SK-N-SH (cell line): ENCODE measurements around the gene TWNK. TPM values are rescaled to one million over a fixed set of nuclear protein-coding genes. Genes with fewer than 3 reads are reported as not detected.

Source experiments
- CTCF ChIA-PET: fragments of 300-600, 350-600 bp; formaldehyde crosslinking; extraction: SDS; loops from one replicate; lab custom pipeline; 2021; lab: Yijun Ruan, JAX
- POLR2A ChIA-PET: fragments of 350-600 bp; sonication (Branson Sonifier 250); formaldehyde crosslinking; extraction: SDS; loops from one replicate; lab custom pipeline; 2020; ENCODE audit warnings: antibody characterized with exemption, inconsistent platforms; lab: Yijun Ruan, JAX
- DNase-seq: peaks from one replicate; pipeline ENCODE4 v3.0.0; 2012
- H2AFZ ChIP-seq: fragments of 200-600 bp; sonication (generic); 2 replicates; pipeline ENCODE4 v1.8.1; 2016; ENCODE audit warnings: antibody characterized with exemption, mild to moderate bottlenecking, low read depth
- H3F3A ChIP-seq: fragments of 200-600 bp; sonication (generic); replicated peaks from 2 replicates; pipeline ENCODE3; 2016; ENCODE audit warnings: antibody characterized with exemption, mild to moderate bottlenecking; ENCODE audit not compliant: insufficient read depth
- H3K27ac ChIP-seq, 2 experiments: fragments of 200-500 bp in 1 of 2; fragments of 200-600 bp in 1 of 2; sonication (Bioruptor generic) in 1 of 2; sonication (generic), shearing (Covaris generic) in 1 of 2; 2 replicates each; pipeline versions ENCODE4 v1.5.1 to v1.6.1; 2014 to 2016; ENCODE audit warnings: low read depth in 2 of 2, inconsistent platforms in 1 of 2, low read length in 1 of 2, mild to moderate bottlenecking in 1 of 2, mixed read lengths in 1 of 2
- H3K27me3 ChIP-seq: fragments of 200-600 bp; sonication (generic), shearing (Covaris generic); 2 replicates; pipeline ENCODE4 v1.6.1; 2016; ENCODE audit warnings: mixed run types; ENCODE audit not compliant: insufficient read depth
- H3K36me3 ChIP-seq, 2 experiments: fragments of 200-500 bp in 1 of 2; fragments of 200-600 bp in 1 of 2; sonication (Bioruptor generic) in 1 of 2; sonication (generic) in 1 of 2; replicated peaks in 1 of 2; 2 replicates each; pipeline versions ENCODE3 to v1.5.1; 2014 to 2016; ENCODE audit warnings: low read length in 1 of 2, mild to moderate bottlenecking in 1 of 2; ENCODE audit not compliant: insufficient read depth in 2 of 2, control insufficient read depth in 1 of 2
- H3K4me1 ChIP-seq, 2 experiments: fragments of 200-500 bp in 1 of 2; fragments of 200-600 bp in 1 of 2; sonication (Bioruptor generic) in 1 of 2; sonication (generic), shearing (Covaris generic) in 1 of 2; 2 replicates each; pipeline versions ENCODE4 v1.5.1 to v1.6.1; 2014 to 2016; ENCODE audit warnings: low read depth in 1 of 2, low read length in 1 of 2, mixed run types in 1 of 2; ENCODE audit not compliant: insufficient read depth in 2 of 2, control insufficient read depth in 1 of 2
- H3K4me2 ChIP-seq: fragments of 200-600 bp; sonication (generic), shearing (Covaris generic); 2 replicates; pipeline ENCODE4 v1.6.1; 2017; ENCODE audit warnings: mixed run types
- H3K4me3 ChIP-seq, 2 experiments: fragments of 200-500 bp in 1 of 2; fragments of 200-600 bp in 1 of 2; sonication (Bioruptor generic) in 1 of 2; sonication (generic), shearing (Covaris generic) in 1 of 2; 2 replicates each; pipeline versions ENCODE4 v1.5.1 to v1.8.1; 2014 to 2016; ENCODE audit warnings: low read depth in 2 of 2, inconsistent platforms in 1 of 2, low read length in 1 of 2, mild to moderate bottlenecking in 1 of 2, mixed read lengths in 1 of 2, moderate library complexity in 1 of 2
- H3K79me2 ChIP-seq: fragments of 200-600 bp; sonication (generic); 2 replicates; pipeline ENCODE4 v1.8.1; 2017; ENCODE audit warnings: mild to moderate bottlenecking; ENCODE audit not compliant: insufficient read depth
- H3K9ac ChIP-seq: fragments of 200-600 bp; sonication (generic); 2 replicates; pipeline ENCODE4 v1.6.1; 2017; ENCODE audit warnings: mixed run types
- H3K9me2 ChIP-seq: fragments of 200-600 bp; sonication (generic); 2 replicates; pipeline ENCODE4 v1.6.1; 2017; ENCODE audit warnings: mixed run types
- H3K9me3 ChIP-seq: fragments of 200-600 bp; sonication (generic); 2 replicates; pipeline ENCODE4 v1.6.1; 2017; ENCODE audit warnings: mixed run types, mild to moderate bottlenecking, moderate library complexity
- H4K20me1 ChIP-seq: fragments of 200-600 bp; sonication (generic); 2 replicates; pipeline ENCODE4 v1.6.1; 2017; ENCODE audit warnings: mild to moderate bottlenecking, mixed run types; ENCODE audit not compliant: insufficient read depth
- ELF1 ChIP-seq: IDR thresholded peaks from 2 replicates; pipeline ENCODE4 v1.4.0; 2012
- FOSL2 ChIP-seq: IDR thresholded peaks from 2 replicates; pipeline ENCODE4 v1.4.0; 2012; ENCODE audit warnings: low read depth, mild to moderate bottlenecking, moderate library complexity, borderline replicate concordance
- FOXM1 ChIP-seq: IDR thresholded peaks from 2 replicates; pipeline ENCODE4 v1.4.0; 2012; ENCODE audit warnings: low read depth, mild to moderate bottlenecking
- GABPA ChIP-seq: IDR thresholded peaks from 2 replicates; pipeline ENCODE4 v1.4.0; 2012; ENCODE audit warnings: low read depth, mild to moderate bottlenecking
- GATA2 ChIP-seq: sonication (generic); formaldehyde crosslinking; IDR thresholded peaks from 2 replicates; pipeline ENCODE4 v1.5.0; 2020; ENCODE audit warnings: mild to moderate bottlenecking, missing genetic modification reagents
- IRF3 ChIP-seq: fragments of 150-350 bp; IDR thresholded peaks from 2 replicates; pipeline ENCODE4 v1.6.1; 2016; ENCODE audit warnings: mild to moderate bottlenecking, low read depth, low read length
- MEF2A ChIP-seq: IDR thresholded peaks from 2 replicates; pipeline ENCODE4 v1.4.0; 2012; ENCODE audit warnings: low read depth, borderline replicate concordance
- MXI1 ChIP-seq: IDR thresholded peaks from 2 replicates; pipeline ENCODE4 v1.6.1; 2012; ENCODE audit warnings: mild to moderate bottlenecking, low read depth, low read length, improper control_type of control experiment
- POLR2AphosphoS5 ChIP-seq: IDR thresholded peaks from 2 replicates; pipeline ENCODE4 v1.6.1; 2012; ENCODE audit warnings: low read depth, low read length
- RAD21 ChIP-seq: IDR thresholded peaks from 2 replicates; pipeline ENCODE4 v1.6.1; 2012; ENCODE audit warnings: mild to moderate bottlenecking, low read length
- RCOR1 ChIP-seq: fragments of 150-350 bp; IDR thresholded peaks from 2 replicates; pipeline ENCODE4 v1.6.1; 2017; ENCODE audit warnings: antibody characterized with exemption, low read length
- RXRA ChIP-seq: IDR thresholded peaks from 2 replicates; pipeline ENCODE4 v1.4.0; 2012; ENCODE audit warnings: low read depth, mild to moderate bottlenecking, borderline replicate concordance
- SIN3A ChIP-seq: IDR thresholded peaks from 2 replicates; pipeline ENCODE4 v1.6.1; 2012; ENCODE audit warnings: low read depth, mild to moderate bottlenecking, low read length, moderate library complexity, borderline replicate concordance
- SMC3 ChIP-seq: IDR thresholded peaks from 2 replicates; pipeline ENCODE4 v1.6.1; 2012; ENCODE audit warnings: low read depth, low read length, improper control_type of control experiment
- TAF1 ChIP-seq: IDR thresholded peaks from 2 replicates; pipeline ENCODE4 v1.6.1; 2012; ENCODE audit warnings: low read depth, mild to moderate bottlenecking, low read length, moderate library complexity, borderline replicate concordance
- USF2 ChIP-seq: fragments of 150-350 bp; IDR thresholded peaks from 2 replicates; pipeline ENCODE4 v1.6.1; 2017; ENCODE audit warnings: antibody characterized with exemption, low read length, low read depth, borderline replicate concordance
- whole genome bisulfite sequencing: methylation state at CpG from one replicate; pipeline ENCODE4 v1.1.6; 2017; ENCODE audit warnings: low lambda C conversion rate; 5-methylcytosine and 5-hydroxymethylcytosine counted together
- polyA plus RNA-seq, 3 experiments: library from polyadenylated mRNA; depleted of rRNA; stranded (reverse); fragments of >200 nt; gene quantifications; 2 replicates each; pipeline ENCODE4 v1.2.3, GENCODE V29; 2012
- TF ChIP-seq, protein P1 (sequence below): IDR thresholded peaks from 2 replicates; pipeline ENCODE4; 2012
- TF ChIP-seq, protein P2 (sequence below): fragments of 200-600 bp; sonication (generic); IDR thresholded peaks from 2 replicates; pipeline ENCODE4 v1.6.1; 2017; ENCODE audit warnings: antibody characterized with exemption, mild to moderate bottlenecking, moderate library complexity

TWNK gene
- polyA plus RNA-seq, 1 of the 3 experiments (the other 2 are of a cell fraction): 16.4 TPM

DNA sequence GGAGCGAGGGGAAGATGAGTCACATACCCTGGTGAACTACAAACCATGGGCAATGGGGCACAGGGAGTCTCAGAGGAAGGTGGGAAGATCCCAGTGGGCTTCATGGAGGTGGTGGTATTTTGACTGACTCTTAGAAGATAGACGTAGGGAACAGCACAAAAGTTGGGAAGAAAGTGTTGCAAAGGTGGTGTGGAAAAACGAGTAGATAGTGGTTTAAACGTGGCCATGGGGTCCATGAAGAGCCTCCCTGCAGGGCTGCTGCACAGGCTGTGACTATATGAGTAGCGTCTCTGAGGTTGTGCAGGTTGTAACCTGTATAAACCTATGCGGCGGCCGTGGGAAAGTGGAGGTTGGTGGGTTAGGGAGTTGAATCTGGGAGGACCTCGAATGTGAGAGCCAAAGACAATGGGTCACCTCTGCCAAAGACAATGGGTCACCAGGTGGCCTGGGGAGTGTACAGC, 26.1 kb downstream of the TWNK start:
- no peak overlapping the region for H2AFZ ChIP-seq

More for the DNA sequence above, 26.1 kb downstream of the TWNK start:
- POLR2A ChIA-PET: interaction anchor here (1.3 kb wide), 1 partner anchor 16 kb away, joined by 8 read pairs; no protein-coding TSS in a partner anchor
- peak overlapping the region; percentile 38 for H3K4me2 ChIP-seq
- H3K9me2 ChIP-seq: no peaks in the 10 kb centered on the region
- H3K36me3 ChIP-seq: no peaks in the 10 kb centered on the region
- no peaks in the 10 kb centered on the region for H3K9me3 ChIP-seq
- H3K27me3 ChIP-seq: no peaks in the 10 kb centered on the region
- peaks cover 18% of the 10 kb centered on the region for H3F3A ChIP-seq
- CTCF ChIA-PET: interaction anchor here (0.9 to 7.2 kb wide), 15 partner anchors 16 to 392 kb away, joined by 3 to 443 read pairs (median 10); partner anchors contain the start of genes LZTS2, MRPL43, PDZD7 and SEMA4G
- no peak for DNase-seq
- no peak overlapping the region for H3K4me3 ChIP-seq
- H3K79me2 ChIP-seq: no peaks in the 10 kb centered on the region
- 64% methylated on average over 9 of the region's 9 CpGs for WGBS
- peak overlapping the region; percentile 18 to 76; a peak in 3 of 4 replicates for H3K27ac ChIP-seq
- H4K20me1 ChIP-seq: no peaks in the 10 kb centered on the region
- TF ChIP-seq TAF1: no peak
- TF ChIP-seq USF2: no peak
- TF ChIP-seq FOXM1: no peak
- no peak for TF ChIP-seq SMC3
- no peak for TF ChIP-seq IRF3
- TF ChIP-seq GABPA: no peak
- TF ChIP-seq MEF2A: no peak
- no peak for TF ChIP-seq POLR2AphosphoS5
- no peak for TF ChIP-seq MXI1
- no peak for TF ChIP-seq GATA2 (CRISPR knock-in tag)
- TF ChIP-seq RAD21: no peak
- no peak for TF ChIP-seq RCOR1
- TF ChIP-seq FOSL2: no peak
- no peak for TF ChIP-seq ELF1
- TF ChIP-seq SIN3A: no peak
- TF ChIP-seq, protein P1, sequence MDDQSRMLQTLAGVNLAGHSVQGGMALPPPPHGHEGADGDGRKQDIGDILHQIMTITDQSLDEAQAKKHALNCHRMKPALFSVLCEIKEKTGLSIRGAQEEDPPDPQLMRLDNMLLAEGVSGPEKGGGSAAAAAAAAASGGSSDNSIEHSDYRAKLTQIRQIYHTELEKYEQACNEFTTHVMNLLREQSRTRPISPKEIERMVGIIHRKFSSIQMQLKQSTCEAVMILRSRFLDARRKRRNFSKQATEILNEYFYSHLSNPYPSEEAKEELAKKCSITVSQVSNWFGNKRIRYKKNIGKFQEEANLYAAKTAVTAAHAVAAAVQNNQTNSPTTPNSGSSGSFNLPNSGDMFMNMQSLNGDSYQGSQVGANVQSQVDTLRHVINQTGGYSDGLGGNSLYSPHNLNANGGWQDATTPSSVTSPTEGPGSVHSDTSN: no peak
- TF ChIP-seq, protein P2, sequence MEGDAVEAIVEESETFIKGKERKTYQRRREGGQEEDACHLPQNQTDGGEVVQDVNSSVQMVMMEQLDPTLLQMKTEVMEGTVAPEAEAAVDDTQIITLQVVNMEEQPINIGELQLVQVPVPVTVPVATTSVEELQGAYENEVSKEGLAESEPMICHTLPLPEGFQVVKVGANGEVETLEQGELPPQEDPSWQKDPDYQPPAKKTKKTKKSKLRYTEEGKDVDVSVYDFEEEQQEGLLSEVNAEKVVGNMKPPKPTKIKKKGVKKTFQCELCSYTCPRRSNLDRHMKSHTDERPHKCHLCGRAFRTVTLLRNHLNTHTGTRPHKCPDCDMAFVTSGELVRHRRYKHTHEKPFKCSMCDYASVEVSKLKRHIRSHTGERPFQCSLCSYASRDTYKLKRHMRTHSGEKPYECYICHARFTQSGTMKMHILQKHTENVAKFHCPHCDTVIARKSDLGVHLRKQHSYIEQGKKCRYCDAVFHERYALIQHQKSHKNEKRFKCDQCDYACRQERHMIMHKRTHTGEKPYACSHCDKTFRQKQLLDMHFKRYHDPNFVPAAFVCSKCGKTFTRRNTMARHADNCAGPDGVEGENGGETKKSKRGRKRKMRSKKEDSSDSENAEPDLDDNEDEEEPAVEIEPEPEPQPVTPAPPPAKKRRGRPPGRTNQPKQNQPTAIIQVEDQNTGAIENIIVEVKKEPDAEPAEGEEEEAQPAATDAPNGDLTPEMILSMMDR: no peak
- TF ChIP-seq RXRA: no peak
- peaks cover 8 to 22% of the 10 kb centered on the region in 2 experiments; a peak in 3 of 4 replicates for H3K4me1 ChIP-seq
- H3K9ac ChIP-seq: no peak overlapping the region
